Activated CD4-positive, alpha-beta T cell treated with anti-CD3 and anti-CD28 coated beads, Interleukin-2, amount 10 ng/mL, durations not matched to agents 7 days and 5 days (primary cell): ENCODE measurements around the gene PCNA. TPM values are rescaled to one million over a fixed set of nuclear protein-coding genes. Genes with fewer than 3 reads are reported as not detected.

ENCODE experiments used
- CTCF ChIA-PET: fragments of 350-600 bp; sonication (Branson Sonifier 250); formaldehyde crosslinking; loops from one replicate; lab custom pipeline; 2021; ENCODE audit warnings: antibody characterized with exemption; lab: Charles Lee
- POLR2A ChIA-PET: fragments of 350-600 bp; sonication (Branson Sonifier 250); formaldehyde crosslinking; loops from one replicate; lab custom pipeline; 2021; ENCODE audit warnings: antibody characterized with exemption; lab: Charles Lee
- DNase-seq: peaks from one replicate; pipeline ENCODE4 v3.0.0-alpha.2; 2020
- H3K27ac Mint-ChIP-seq: one replicate; pipeline ENCODE4 v1.8.0; 2021; ENCODE audit warnings: mild to moderate bottlenecking, moderate library complexity, mixed read lengths
- H3K27me3 Mint-ChIP-seq: one replicate; pipeline ENCODE4 v1.8.0; 2021; ENCODE audit warnings: mixed read lengths
- H3K36me3 Mint-ChIP-seq: one replicate; pipeline ENCODE4 v1.8.0; 2021; ENCODE audit warnings: low read depth, mixed read lengths
- H3K4me1 Mint-ChIP-seq: one replicate; pipeline ENCODE4 v1.8.0; 2021; ENCODE audit warnings: mixed read lengths
- H3K4me3 Mint-ChIP-seq: one replicate; pipeline ENCODE4 v1.8.0; 2021; ENCODE audit warnings: mild to moderate bottlenecking, moderate library complexity, mixed read lengths
- H3K9me3 Mint-ChIP-seq: one replicate; pipeline ENCODE4 v1.8.0; 2021; ENCODE audit warnings: mixed read lengths
- total RNA-seq, 2 experiments: library from RNA; stranded (reverse); gene quantifications; one replicate each; pipeline ENCODE4 v1.2.3, GENCODE V29; 2021

PCNA gene
- total RNA-seq, 2 experiments from 2014 or later = 512 to 559 TPM

DNA sequence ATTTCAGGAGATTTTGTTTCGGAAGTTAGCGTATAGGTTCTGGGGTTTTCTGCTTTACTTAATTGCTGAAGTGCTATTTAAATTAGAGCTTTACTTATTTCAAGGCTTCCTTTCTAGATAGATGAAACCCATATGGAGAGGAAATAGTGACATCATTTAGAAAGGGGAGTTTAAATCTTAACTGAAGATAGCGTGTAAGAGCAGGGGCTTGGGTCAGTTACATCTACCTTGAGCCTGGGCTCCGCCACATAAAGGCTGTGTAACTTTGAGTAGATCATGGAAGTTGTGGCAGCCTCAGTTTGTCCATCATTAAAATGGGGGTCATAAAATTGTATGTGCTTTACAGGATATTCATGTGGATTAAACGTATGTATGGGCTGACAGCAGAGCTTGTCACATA lies 11.7 kb upstream of the PCNA start:
- Mint-ChIP-seq H3K9me3 (no peaks in the 10 kb centered on the region), H3K36me3 (peaks cover 9% of the 10 kb centered on the region), H3K4me1 (peaks cover 27% of the 10 kb centered on the region), H3K27ac (no peak overlapping the region), H3K4me3 (no peak overlapping the region), H3K27me3 (no peaks in the 10 kb centered on the region)
- DNase-seq = no peak
- CTCF ChIA-PET = interaction anchor here (0.9 to 1.6 kb wide), 2 partner anchors 10 to 55 kb away, joined by 3 to 8 read pairs; no protein-coding TSS in a partner anchor
- POLR2A ChIA-PET = no interaction called here

DNA sequence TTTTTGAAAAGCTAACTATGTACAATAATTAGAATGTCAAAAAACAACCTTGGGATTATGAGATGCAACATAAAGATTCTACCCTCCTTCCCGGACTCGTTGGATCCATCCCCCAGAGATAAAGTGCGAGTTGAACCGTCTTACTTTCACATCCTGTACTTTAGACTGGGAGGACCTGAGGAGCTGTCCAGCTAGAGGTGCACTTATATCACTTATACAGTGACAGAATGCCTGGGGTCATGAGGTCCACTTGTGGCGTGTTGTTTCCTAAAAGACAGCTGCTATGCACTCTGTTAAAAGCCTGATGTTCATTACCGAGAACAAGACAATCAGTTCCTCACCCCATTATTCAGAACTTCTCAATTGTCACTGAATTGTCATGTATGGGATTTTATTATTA lies 9.1 kb upstream of the PCNA start:
- POLR2A ChIA-PET = no interaction called here
- peaks cover 8% of the 10 kb centered on the region for H3K36me3 Mint-ChIP-seq

DNA sequence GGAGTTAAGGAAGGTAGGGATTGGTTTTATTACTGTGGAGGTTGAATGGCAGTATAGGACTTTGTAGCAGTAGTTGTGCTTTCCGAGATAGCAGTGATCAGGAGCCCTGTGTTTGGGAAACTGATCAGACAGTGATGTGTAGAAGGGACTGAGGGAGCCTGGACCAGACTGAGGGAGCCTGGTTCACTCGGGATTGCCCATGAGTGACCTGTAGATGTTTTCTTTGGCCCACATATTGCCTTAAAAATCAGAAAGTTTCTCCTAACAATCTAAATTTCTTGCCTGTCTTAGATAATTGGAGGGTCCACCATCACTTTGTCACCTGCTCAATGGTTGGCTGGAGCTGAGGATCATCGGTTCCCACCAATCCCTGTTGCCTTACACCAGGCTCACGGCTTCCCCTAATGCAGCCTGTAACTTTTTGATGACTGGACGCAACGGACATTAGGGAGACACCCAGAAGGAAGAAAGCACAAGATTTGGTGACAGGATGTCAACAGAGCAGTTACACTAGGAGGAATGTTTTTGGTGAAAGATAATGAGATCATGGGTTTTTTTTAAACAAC lies 8.2 kb upstream of the PCNA start:
- peaks cover 9% of the 10 kb centered on the region for H3K36me3 Mint-ChIP-seq
- peak overlapping the region; percentile 97 for H3K27ac Mint-ChIP-seq
- CTCF ChIA-PET = interaction anchor here (0.7 to 2.2 kb wide), 6 partner anchors 9 to 94 kb away, joined by 3 to 36 read pairs (median 8); no protein-coding TSS in a partner anchor
- POLR2A ChIA-PET = no interaction called here
- no peak for DNase-seq
- peak overlapping the region; percentile 97 for H3K4me3 Mint-ChIP-seq
- no peaks in the 10 kb centered on the region for H3K27me3 Mint-ChIP-seq
- H3K9me3 Mint-ChIP-seq = no peaks in the 10 kb centered on the region
- H3K4me1 Mint-ChIP-seq = peaks cover 51% of the 10 kb centered on the region

More for the DNA sequence above, 9.1 kb upstream of the PCNA start:
- DNase-seq = no peak
- H3K27me3 Mint-ChIP-seq = no peaks in the 10 kb centered on the region
- H3K4me1 Mint-ChIP-seq = peaks cover 46% of the 10 kb centered on the region
- CTCF ChIA-PET = interaction anchor here (0.7 to 1.2 kb wide), 3 partner anchors 13 to 76 kb away, joined by 3 read pairs; no protein-coding TSS in a partner anchor
- H3K27ac Mint-ChIP-seq = peak overlapping the region; percentile 97
- H3K9me3 Mint-ChIP-seq = no peaks in the 10 kb centered on the region
- peak overlapping the region; percentile 97 for H3K4me3 Mint-ChIP-seq

DNA sequence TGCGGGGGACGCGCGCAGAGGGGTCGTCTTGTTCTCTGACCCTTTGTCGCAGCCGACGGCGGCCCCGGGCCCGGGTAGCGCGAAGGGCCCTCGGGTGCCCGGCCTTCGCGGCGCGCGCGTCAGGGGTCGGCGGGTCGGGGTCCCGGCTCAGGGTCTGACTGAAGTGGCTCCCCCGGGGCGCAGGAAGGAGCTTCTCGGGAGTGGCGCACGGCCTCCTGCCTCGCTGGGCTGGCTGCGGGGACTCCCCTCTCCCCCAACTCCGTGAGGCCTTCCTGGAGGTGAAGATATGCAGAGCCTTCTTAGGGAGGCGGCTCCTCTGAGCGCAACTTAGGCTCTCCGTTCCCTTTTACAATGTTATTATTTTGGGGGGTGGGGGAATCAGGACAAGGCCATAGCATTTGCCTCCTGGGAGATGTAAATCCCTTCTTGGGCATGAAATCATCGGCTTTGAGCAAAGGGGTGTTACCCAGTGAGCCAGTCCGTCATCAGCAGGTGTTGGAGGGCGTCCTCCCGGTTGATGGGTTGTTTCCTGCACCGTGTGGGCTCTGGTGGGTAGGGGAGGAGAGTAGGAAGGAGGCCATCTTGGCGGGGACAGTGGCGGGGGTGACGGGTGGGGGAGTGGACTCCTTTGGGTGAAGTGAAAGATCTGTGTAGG lies 7.6 kb upstream of the PCNA start:
- POLR2A ChIA-PET = no interaction called here
- no peaks in the 10 kb centered on the region for H3K9me3 Mint-ChIP-seq
- H3K4me3 Mint-ChIP-seq = peak overlapping the region; percentile 97
- H3K27me3 Mint-ChIP-seq = no peaks in the 10 kb centered on the region
- H3K27ac Mint-ChIP-seq = peak overlapping the region; percentile 97
- H3K4me1 Mint-ChIP-seq = peaks cover 57% of the 10 kb centered on the region
- DNase-seq = peak; percentile 84
- CTCF ChIA-PET = interaction anchor here (0.6 to 2.2 kb wide), 14 partner anchors 8 to 97 kb away, joined by 3 to 36 read pairs (median 6); no protein-coding TSS in a partner anchor
- H3K36me3 Mint-ChIP-seq = peaks cover 11% of the 10 kb centered on the region

DNA sequence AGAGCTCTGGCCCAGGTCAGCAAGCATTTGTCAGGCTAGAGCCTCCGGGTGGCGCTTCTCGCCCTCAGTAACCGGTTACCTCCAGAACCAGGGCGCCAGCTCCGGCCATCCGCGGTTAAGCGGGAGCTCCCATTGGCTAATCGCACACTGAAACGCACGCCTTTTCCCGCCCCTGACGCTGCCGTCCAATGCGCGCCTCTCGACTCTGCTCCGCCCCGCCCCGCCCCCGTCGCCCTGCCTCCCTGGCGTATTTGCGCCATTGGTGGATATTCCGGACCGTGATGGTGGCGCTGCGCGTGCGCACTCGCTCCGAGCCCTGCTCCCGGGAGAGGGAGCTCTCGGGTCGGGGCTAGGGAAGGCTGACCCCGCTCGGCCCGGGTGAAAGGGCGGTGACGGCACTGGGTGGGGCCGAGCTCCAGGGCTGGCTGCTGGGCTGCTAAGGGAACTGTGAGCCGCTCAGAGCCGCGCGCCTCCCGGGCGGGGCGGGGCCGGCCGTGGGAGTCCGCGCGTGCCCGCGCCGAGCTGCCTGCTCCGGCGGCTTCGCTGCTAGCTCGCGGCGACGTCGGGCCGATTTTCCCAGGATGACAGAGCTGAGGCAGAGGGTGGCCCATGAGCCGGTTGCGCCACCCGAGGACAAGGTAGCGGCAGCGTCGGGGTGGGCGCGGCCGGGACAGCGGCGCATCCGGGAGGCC lies 6.9 kb upstream of the PCNA start, which contains the start of gene CDS2:
CDS2 (plus strand) TSS at position 497 of the 692 bp plus-strand sequence; CDS start at position 582, 85 bp downstream.
- POLR2A ChIA-PET = interaction anchor here (0.6 to 1.0 kb wide), 2 partner anchors 11 to 315 kb away, joined by 3 to 4 read pairs; no protein-coding TSS in a partner anchor
- H3K27ac Mint-ChIP-seq = peak within 1 kb of the TSS; percentile 97
- no peaks in the 10 kb centered on the region for H3K9me3 Mint-ChIP-seq
- H3K4me1 Mint-ChIP-seq = peaks cover 59% of the 10 kb centered on the region
- CTCF ChIA-PET = interaction anchor here (0.6 to 2.2 kb wide), 20 partner anchors 9 to 314 kb away, joined by 3 to 36 read pairs (median 4); no protein-coding TSS in a partner anchor
- peaks cover 11% of the 10 kb centered on the region for H3K36me3 Mint-ChIP-seq
- no peaks in the 10 kb centered on the region for H3K27me3 Mint-ChIP-seq
- peak within 1 kb of the TSS; percentile 97 for H3K4me3 Mint-ChIP-seq
- DNase-seq = peak; percentile 100

DNA sequence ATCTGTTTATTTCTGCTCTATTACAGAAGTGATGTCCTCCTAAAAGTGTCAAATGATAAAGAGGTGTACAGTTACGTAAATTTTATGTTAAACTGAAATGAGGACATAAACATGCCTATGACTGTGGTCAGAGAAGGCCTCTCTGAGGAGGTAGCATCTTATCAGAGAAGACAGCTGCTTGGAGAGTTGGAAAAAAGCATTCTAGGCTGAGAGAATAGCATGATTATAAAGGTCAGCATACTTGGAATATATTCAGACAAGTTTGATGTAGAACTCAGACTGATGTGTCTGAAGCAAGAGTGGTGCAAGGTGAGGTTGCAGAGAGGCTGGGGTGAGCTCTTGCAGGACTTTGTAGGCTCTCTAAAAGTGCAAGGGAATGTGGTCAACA lies 3.1 kb upstream of the PCNA start:
- Mint-ChIP-seq H3K27me3 (no peaks in the 10 kb centered on the region), H3K4me1 (peaks cover 63% of the 10 kb centered on the region), H3K9me3 (no peaks in the 10 kb centered on the region), H3K4me3 (no peak overlapping the region), H3K36me3 (peaks cover 18% of the 10 kb centered on the region), H3K27ac (no peak overlapping the region)
- ChIA-PET POLR2A (interaction anchor here (0.6 kb wide), 1 partner anchor 56 kb away, joined by 4 read pairs; no protein-coding TSS in a partner anchor), CTCF (no interaction called here)
- DNase-seq = no peak

DNA sequence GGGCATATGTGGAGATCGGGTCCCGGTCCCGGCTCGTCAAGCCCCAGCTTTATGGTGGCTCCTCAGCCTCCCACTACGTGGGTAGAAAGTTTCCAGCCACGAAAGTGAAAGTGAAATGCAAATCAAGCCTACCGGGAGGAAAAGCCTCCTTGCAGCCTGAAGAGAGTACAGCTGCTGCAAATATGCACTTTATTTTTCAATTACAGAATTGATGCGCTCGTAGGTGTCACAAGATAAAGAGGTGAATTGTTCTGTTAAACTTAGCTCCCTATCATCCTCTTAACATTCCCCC lies 373 bp upstream of the PCNA start:
- POLR2A ChIA-PET = interaction anchor here (0.6 to 0.9 kb wide), 2 partner anchors 9 to 306 kb away, joined by 3 to 6 read pairs; no protein-coding TSS in a partner anchor
- Mint-ChIP-seq H3K27me3 (no peaks in the 10 kb centered on the region), H3K36me3 (peaks cover 43% of the 10 kb centered on the region)

DNA sequence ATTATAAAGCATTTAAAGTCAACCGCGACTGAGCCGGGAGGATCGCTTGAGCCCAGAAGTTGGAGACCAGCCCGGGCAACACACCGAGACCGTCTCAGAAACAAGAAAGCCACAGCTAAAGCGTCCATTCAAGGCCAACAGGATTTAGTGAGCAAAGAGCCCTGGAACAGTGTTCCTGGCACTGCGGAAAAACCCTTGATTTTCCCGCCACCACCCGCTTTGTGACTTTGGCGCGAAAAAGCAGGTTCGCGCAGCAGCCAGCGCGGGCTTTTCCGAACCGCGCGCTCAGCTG lies 669 bp downstream of the PCNA start:
- H3K36me3 Mint-ChIP-seq = peaks cover 52% of the 10 kb centered on the region
- ChIA-PET POLR2A (no interaction called here), CTCF (interaction anchor here (0.9 to 2.2 kb wide), 4 partner anchors 18 to 76 kb away, joined by 3 to 8 read pairs (median 4); no protein-coding TSS in a partner anchor)
- H3K4me3 Mint-ChIP-seq = peak overlapping the region; percentile 94
- peaks cover 72% of the 10 kb centered on the region for H3K4me1 Mint-ChIP-seq
- H3K27ac Mint-ChIP-seq = peak overlapping the region; percentile 99
- no peaks in the 10 kb centered on the region for H3K27me3 Mint-ChIP-seq
- no peaks in the 10 kb centered on the region for H3K9me3 Mint-ChIP-seq
- no peak for DNase-seq

More for the DNA sequence above, 373 bp upstream of the PCNA start:
- no peak for DNase-seq
- Mint-ChIP-seq H3K9me3 (no peaks in the 10 kb centered on the region), H3K4me1 (peaks cover 71% of the 10 kb centered on the region), H3K27ac (peak overlapping the region; percentile 99), H3K4me3 (peak overlapping the region; percentile 94)
- CTCF ChIA-PET = interaction anchor here (0.9 to 2.3 kb wide), 7 partner anchors 8 to 121 kb away, joined by 3 to 8 read pairs (median 4); no protein-coding TSS in a partner anchor

DNA sequence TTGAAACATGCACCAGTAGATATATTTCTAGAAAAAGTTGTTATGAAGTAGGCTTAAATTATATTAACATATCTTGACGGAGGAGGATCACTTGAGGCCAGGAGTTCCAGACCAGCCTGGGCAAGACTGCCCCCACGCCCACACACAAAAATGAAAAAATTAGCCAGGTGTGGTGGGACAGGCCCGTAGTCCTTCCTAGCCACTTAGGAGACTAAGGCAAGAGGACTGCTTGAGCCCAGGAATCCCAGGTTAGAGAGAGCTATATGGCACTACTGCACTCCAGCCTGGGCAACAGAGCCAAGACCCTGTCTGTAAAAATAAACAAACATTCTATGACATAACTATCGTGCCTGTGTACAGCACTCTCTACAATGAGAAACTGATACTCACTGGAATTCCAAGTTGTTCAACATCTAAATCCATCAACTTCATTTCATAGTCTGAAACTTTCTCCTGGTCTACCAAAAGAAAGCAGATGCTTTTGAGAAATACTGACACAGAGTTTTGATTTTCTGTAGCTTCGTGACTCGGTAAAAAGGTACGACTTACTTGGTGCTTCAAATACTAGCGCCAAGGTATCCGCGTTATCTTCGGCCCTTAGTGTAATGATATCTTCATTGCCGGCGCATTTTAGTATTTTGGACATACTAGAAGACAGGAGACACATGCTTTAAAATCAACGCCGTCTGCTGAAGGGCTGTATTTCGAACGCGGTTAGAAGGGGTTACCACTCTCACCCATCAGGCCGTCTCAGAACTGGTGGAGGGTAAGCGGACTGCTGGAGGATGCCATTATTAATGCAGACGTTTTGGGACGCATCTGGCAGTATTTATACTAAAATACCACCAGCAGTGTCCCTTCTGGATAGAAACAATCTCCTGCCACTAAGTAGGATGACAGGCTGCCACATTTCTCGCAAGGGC lies 1.3 kb downstream of the PCNA start:
- Mint-ChIP-seq H3K27me3 (no peaks in the 10 kb centered on the region), H3K36me3 (peaks cover 56% of the 10 kb centered on the region), H3K4me1 (peaks cover 71% of the 10 kb centered on the region), H3K27ac (peak overlapping the region; percentile 99), H3K9me3 (no peaks in the 10 kb centered on the region), H3K4me3 (peak overlapping the region; percentile 94)
- DNase-seq = peak; percentile 19
- ChIA-PET CTCF (interaction anchor here (1.2 to 4.1 kb wide), 3 partner anchors 8 to 74 kb away, joined by 3 to 23 read pairs (median 8); partner anchors contain the start of gene CDS2), POLR2A (no interaction called here)

DNA sequence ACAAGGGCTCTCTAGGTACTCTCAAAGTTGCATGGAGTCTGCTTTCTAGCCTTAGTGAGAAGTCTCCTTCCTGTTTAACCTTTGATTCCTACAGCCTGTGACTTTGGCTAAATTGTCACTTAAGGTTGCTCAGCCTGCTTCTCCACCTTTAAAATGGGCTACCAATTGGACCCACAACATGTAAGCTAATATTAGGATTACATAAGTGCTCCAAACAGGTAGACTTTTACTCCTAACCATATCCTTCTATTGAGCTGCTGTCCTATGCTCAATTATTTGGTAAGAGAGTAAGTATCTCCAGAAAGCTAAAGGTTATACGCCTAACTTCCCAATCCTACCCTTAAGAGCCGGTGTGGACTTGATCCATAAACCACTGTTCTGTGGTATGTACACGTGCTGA lies 2.9 kb downstream of the PCNA start:
- Mint-ChIP-seq H3K4me1 (peaks cover 68% of the 10 kb centered on the region), H3K4me3 (peak overlapping the region; percentile 94), H3K9me3 (no peaks in the 10 kb centered on the region), H3K27me3 (no peaks in the 10 kb centered on the region), H3K27ac (peak overlapping the region; percentile 99), H3K36me3 (peaks cover 62% of the 10 kb centered on the region)
- ChIA-PET POLR2A (interaction anchor here (1.4 kb wide), 1 partner anchor 10 kb away, joined by 4 read pairs; the partner anchor contains the start of gene CDS2), CTCF (interaction anchor here (0.8 to 4.1 kb wide), 2 partner anchors 10 to 16 kb away, joined by 3 to 23 read pairs; partner anchors contain the start of gene CDS2)
- DNase-seq = no peak

DNA sequence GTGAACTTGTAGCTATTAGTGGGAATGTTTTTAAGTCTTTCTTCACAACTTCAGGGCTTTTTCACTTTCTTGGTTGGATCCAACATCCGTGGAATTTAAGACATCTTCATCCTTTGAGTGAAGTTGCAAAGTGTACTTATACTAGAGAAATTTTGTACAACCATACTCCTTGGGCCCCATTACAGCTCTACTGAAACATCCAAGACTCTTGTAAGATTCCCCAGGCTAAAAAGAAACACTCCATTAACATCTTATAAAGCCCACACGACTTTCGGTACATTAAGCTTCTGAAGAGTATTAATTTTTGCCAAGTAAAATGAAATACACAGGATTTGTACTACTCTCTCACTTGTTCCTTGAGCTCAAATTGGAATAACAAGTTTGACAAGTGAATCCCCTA lies 5.4 kb downstream of the PCNA start:
- peak overlapping the region; percentile 93 for H3K27ac Mint-ChIP-seq
- no peaks in the 10 kb centered on the region for H3K27me3 Mint-ChIP-seq
- no peak for DNase-seq
- H3K9me3 Mint-ChIP-seq = no peaks in the 10 kb centered on the region
- peaks cover 53% of the 10 kb centered on the region for H3K4me1 Mint-ChIP-seq
- peak overlapping the region; percentile 95 for H3K4me3 Mint-ChIP-seq
- peaks cover 69% of the 10 kb centered on the region for H3K36me3 Mint-ChIP-seq
- POLR2A ChIA-PET = no interaction called here
- CTCF ChIA-PET = interaction anchor here (1.3 to 4.1 kb wide), 4 partner anchors 7 to 57 kb away, joined by 4 to 23 read pairs (median 4); partner anchors contain the start of gene CDS2
